ENCODE measurements around the gene LHFPL6. TPM values are rescaled to one million over a fixed set of nuclear protein-coding genes. Genes with fewer than 3 reads are reported as not detected.

LHFPL6 gene
- polyA plus RNA-seq, 2 of the 4 experiments (the other 2 are of a cell fraction) = 1.7 to 5.4 TPM

GRCh38 chr13:39496506-39496905 is 106.5 kb downstream of the LHFPL6 start:
- no peak for FAIRE-seq
- no peak for ATAC-seq
- TF ChIP-seq SMC3 (IDR thresholded peaks at IDR 0.05) (no peak), FOSB (CRISPR knock-in tag; IDR thresholded peaks at IDR 0.05) (no peak), CHD2 (IDR thresholded peaks at IDR 0.05; ENCODE audit: low read length, partially characterized antibody) (no peak), MAX (IDR thresholded peaks at IDR 0.05) (no peak), ATOH8 (CRISPR knock-in tag; IDR thresholded peaks at IDR 0.05; ENCODE audit: low read depth) (no peak)
- no peak overlapping the region for H3K4me3 ChIP-seq
- no peak overlapping the region for H3K4me2 ChIP-seq
- CTCF ChIA-PET = interaction anchor here (0.6 kb wide), 1 partner anchor 116 kb away, joined by 3 read pairs; no protein-coding TSS in a partner anchor
- POLR2A ChIA-PET = no interaction called here
- DNase-seq (ENCODE audit: low read depth in 1 of 2, low spot score in 1 of 2) = no peak
- H3K9me3 ChIP-seq = no peaks in the 10 kb centered on the region
- H3K27ac ChIP-seq = no peak overlapping the region
- H3K4me1 ChIP-seq = no peaks in the 10 kb centered on the region

GRCh38 chr13:39494633-39495032 is 108.4 kb downstream of the LHFPL6 start:
- CTCF ChIA-PET = no interaction called here
- H3K27ac ChIP-seq = no peak overlapping the region
- POLR2A ChIA-PET = no interaction called here
- H3K4me3 ChIP-seq = no peak overlapping the region
- TF ChIP-seq NFE2L2 (conservative IDR thresholded peaks at IDR 0.05; ENCODE audit: low read length) (no peak), REST (IDR thresholded peaks at IDR 0.05) (no peak)
- no peak overlapping the region for H3K4me2 ChIP-seq
- FAIRE-seq = no peak
- 83% methylated on average over 3 of the region's 3 CpGs for WGBS (ENCODE audit: missing lambda C conversion rate)
- no peaks in the 10 kb centered on the region for H3K4me1 ChIP-seq
- no peaks in the 10 kb centered on the region for H3K9me3 ChIP-seq
- no peak for DNase-seq (ENCODE audit: low read depth in 1 of 2, low spot score in 1 of 2)
- no peak for ATAC-seq

GRCh38 chr13:39494006-39494405 is 109.0 kb downstream of the LHFPL6 start:
- TF ChIP-seq E2F6 (IDR thresholded peaks at IDR 0.05; ENCODE audit: borderline replicate concordance, low read depth) (no peak), ZNF302 (CRISPR knock-in tag; IDR thresholded peaks at IDR 0.05) (no peak), NPAS2 (CRISPR knock-in tag; IDR thresholded peaks at IDR 0.05; ENCODE audit: borderline replicate concordance) (no peak), USF2 (IDR thresholded peaks at IDR 0.05) (no peak), RCOR1 (IDR thresholded peaks at IDR 0.05; ENCODE audit: low read depth, low read length) (no peak), HES2 (IDR thresholded peaks at IDR 0.05) (no peak), POLR2A (IDR thresholded peaks at IDR 0.05; ENCODE audit: low read length) (no peak)
- ChIA-PET POLR2A (no interaction called here), CTCF (no interaction called here)
- Histone ChIP-seq H3K9me3 (no peaks in the 10 kb centered on the region), H3K4me3 (no peak overlapping the region), H3K4me1 (no peaks in the 10 kb centered on the region), H3K4me2 (no peak overlapping the region), H3K27ac (no peak overlapping the region)
- DNase-seq (ENCODE audit: low read depth in 1 of 2, low spot score in 1 of 2) (no peak), ATAC-seq (no peak), FAIRE-seq (no peak)
- 50% methylated on average over 3 of the region's 3 CpGs for WGBS (ENCODE audit: missing lambda C conversion rate)

GRCh38 chr13:39490136-39490535 is 112.9 kb downstream of the LHFPL6 start:
- FAIRE-seq (no peak), DNase-seq (ENCODE audit: low read depth in 1 of 2, low spot score in 1 of 2) (no peak), ATAC-seq (no peak)
- POLR2A ChIA-PET = no interaction called here
- 48% methylated on average over 6 of the region's 6 CpGs for WGBS (ENCODE audit: missing lambda C conversion rate)
- H3K9me3 ChIP-seq = no peaks in the 10 kb centered on the region
- no peaks in the 10 kb centered on the region for H3K4me1 ChIP-seq
- H3K4me2 ChIP-seq = no peak overlapping the region
- CTCF ChIA-PET = no interaction called here
- no peak overlapping the region for H3K27ac ChIP-seq
- no peak overlapping the region for H3K4me3 ChIP-seq
- no peak for TF ChIP-seq ESRRA (IDR thresholded peaks at IDR 0.05; ENCODE audit: borderline replicate concordance, low read length)
- no peak for TF ChIP-seq RCOR1 (IDR thresholded peaks at IDR 0.05; ENCODE audit: low read depth, low read length)
- TF ChIP-seq EHMT2 (IDR thresholded peaks at IDR 0.05; ENCODE audit: low read depth) = no peak
- no peak for TF ChIP-seq MAFK (IDR thresholded peaks at IDR 0.05; ENCODE audit: partially characterized antibody)
- no peak for TF ChIP-seq NPAS2 (CRISPR knock-in tag; IDR thresholded peaks at IDR 0.05; ENCODE audit: borderline replicate concordance)
- TF ChIP-seq CTCF (IDR thresholded peaks at IDR 0.05) = no peak
- no peak for TF ChIP-seq ELK1 (IDR thresholded peaks at IDR 0.05; ENCODE audit: low read depth, low read length)
- TF ChIP-seq ZSCAN20 (CRISPR knock-in tag; IDR thresholded peaks at IDR 0.05) = no peak
- no peak for TF ChIP-seq NR3C1 (IDR thresholded peaks at IDR 0.05)
- TF ChIP-seq CBX2 (IDR thresholded peaks at IDR 0.05; ENCODE audit: borderline replicate concordance, low read depth) = no peak
- no peak for TF ChIP-seq FOXS1 (CRISPR knock-in tag; IDR thresholded peaks at IDR 0.05)
